Heart right ventricle (tissue), 16 donors: ENCODE measurements around the gene ACKR3. TPM values are rescaled to one million over a fixed set of nuclear protein-coding genes. Genes with fewer than 3 reads are reported as not detected.

Experiments
- ATAC-seq, 8 donors: fragments of 200-7000 bp; cut with Tn5 transposase; one replicate each; pipeline ENCODE4 v1.9.1; 2020; ENCODE audit warnings: mild to moderate bottlenecking in 8 of 8, moderate library complexity in 8 of 8, moderate number of reproducible peaks in 1 of 8
- DNase-seq, 2 donors: peaks; one replicate each; pipeline ENCODE4 v3.0.0-alpha.2; 2020
- H3K27ac ChIP-seq, 10 donors: fragments of 200-600 bp; sonication (generic) in 2 of 10; one replicate each; pipeline versions ENCODE4 v1.5.0 to v1.8.0; 2020 to 2022; ENCODE audit warnings: mild to moderate bottlenecking in 3 of 10
- H3K27me3 ChIP-seq, 7 donors: fragments of 200-600 bp; one replicate each; pipeline ENCODE4 v1.8.0; 2021 to 2022; ENCODE audit warnings: mild to moderate bottlenecking in 2 of 7
- H3K36me3 ChIP-seq, 9 donors: fragments of 200-600 bp; sonication (generic) in 1 of 9; one replicate each; pipeline versions ENCODE4 v1.5.0 to v1.8.0; 2020 to 2022; ENCODE audit warnings: mild to moderate bottlenecking in 2 of 9
- H3K4me1 ChIP-seq, 9 donors: fragments of 200-600 bp; sonication (generic) in 1 of 9; one replicate each; pipeline versions ENCODE4 v1.5.0 to v1.8.0; 2020 to 2022; ENCODE audit warnings: mild to moderate bottlenecking in 4 of 9
- H3K4me3 ChIP-seq, 10 donors: fragments of 200-600 bp; sonication (generic) in 2 of 10; one replicate each; pipeline versions ENCODE4 v1.5.0 to v1.8.0; 2020 to 2022; ENCODE audit warnings: mild to moderate bottlenecking in 7 of 10, moderate library complexity in 2 of 10
- H3K9me3 ChIP-seq, 11 donors: fragments of 200-600 bp in 10 of 11; sonication (generic) in 2 of 11; one replicate each; pipeline versions ENCODE4 v1.5.0 to v1.8.0; 2013 to 2022; ENCODE audit warnings: mild to moderate bottlenecking in 2 of 11, control low read depth in 1 of 11, moderate library complexity in 1 of 11
- CTCF ChIP-seq, 9 donors: fragments of 200-600 bp; sonication (generic) in 2 of 9; IDR thresholded peaks; one replicate each; pipeline versions ENCODE4 v1.5.0 to v1.8.0; 2021 to 2022; ENCODE audit warnings: antibody characterized with exemption in 9 of 9, mild to moderate bottlenecking in 5 of 9, moderate library complexity in 1 of 9
- WGBS, 2 donors: extraction: QIAGEN DNeasy Blood & Tissue Kit; methylation state at CpG; one replicate each; pipeline ENCODE4 v1.1.7; 2013; ENCODE audit warnings: inconsistent platforms in 1 of 2; 5-methylcytosine and 5-hydroxymethylcytosine counted together
- intact Hi-C, 10 donors: fragments of 100-400 bp; cut with DNase I; formaldehyde crosslinking; loops; one replicate each; pipeline versions ENCODE4 v1.11.1 to v1.14.2; 2022
- polyA plus RNA-seq, 2 donors: library from polyadenylated mRNA; stranded (reverse); fragments of 200-250 nt; gene quantifications; one replicate each; pipeline ENCODE4 v1.2.3, GENCODE V29; 2013
- total RNA-seq, 10 donors: library from RNA; stranded (reverse); fragmentation: NEBNext Ultra II Directional in 3 of 10; extraction: Animal tissue kit (Norgen Biotek cat#: 25700) in 3 of 10; gene quantifications; one replicate each; pipeline versions ENCODE4 v1.2.1 to v1.2.4, GENCODE V29; 2021 to 2023
- donor health status: Arrhythmogenic right ventricular cardiomyopathy.
- donor health status: ischemic (EF 13 %, LVEDD 7.1; RV severe dilation, severe dysfunction).
- donor health status: healthy with polysubstance abuse.
- donor health status: DM: no; HTN: yes; CAD: no.
- donor health status: DM: no; HTN: no; CAD: no.
- donor health status: ischemic (EF 25% LVEDD 6.9; RV normal size, moderate dysfunction).
- donor health status: ischemic (EF 25% LVEDD 5.7; RV mildly dilated, moderate dysfunction).
- donor health status: healthy.
- donor health status: DM: yes; HTN: yes; CAD: no.
- donor health status: Ischemic cardiomyopathy.
- donor health status: ischemic (EF 35%, LVEDD 5.7; RV mildly dilated, moderate dysfunction).
- donor health status: nonischemic (EF 11% LVEDD 7.7; RV severe dilation, severe dysfunction).
- donor health status: DM: yes; HTN: yes; CAD: no.
- donor health status: PGD.
- donor health status: ischemic (EF 29% LVEDD 5.4; RV normal size, mild dysfunction).
- donor health status: nonischemic (EF 23%, LVEDD 6.1; RV moderate dilation, normal function).

The ACKR3 gene
- total and polyA plus RNA-seq, 12 donors: 17.7 to 102 (median 42.5) TPM

GRCh38 chr2:236582968-236583367 lies 13.3 kb downstream of the ACKR3 start:
- intact Hi-C loops: no loop called here
- Histone ChIP-seq H3K36me3 (peaks cover 0 to 42% (median 22%) of the 10 kb centered on the region in 9 donors), H3K27me3 (no peaks in the 10 kb centered on the region), H3K4me3 (no peak overlapping the region), H3K4me1 (peaks cover 0 to 36% (median 6%) of the 10 kb centered on the region in 9 donors), H3K27ac (no peak overlapping the region), H3K9me3 (peaks cover 0 to 7% (median 0%) of the 10 kb centered on the region in 11 donors)
- ATAC-seq: no peak
- WGBS, 2 donors: 89 to 92% methylated on average over 5 of the region's 5 CpGs
- no peak for TF ChIP-seq CTCF (IDR thresholded peaks at IDR 0.05)
- no peak for DNase-seq

GRCh38 chr2:236583621-236584203 lies 14.1 kb downstream of the ACKR3 start:
- ATAC-seq (no peak), DNase-seq (no peak)
- no peak for TF ChIP-seq CTCF (IDR thresholded peaks at IDR 0.05)
- H3K4me3 ChIP-seq: no peak overlapping the region
- H3K27ac ChIP-seq: no peak overlapping the region
- no peaks in the 10 kb centered on the region for H3K27me3 ChIP-seq
- peaks cover 0 to 38% (median 22%) of the 10 kb centered on the region in 9 donors for H3K36me3 ChIP-seq
- WGBS, 2 donors: 92 to 96% methylated on average over 14 of the region's 14 CpGs
- peaks cover 0 to 7% (median 0%) of the 10 kb centered on the region in 11 donors for H3K9me3 ChIP-seq
- peaks cover 0 to 29% (median 6%) of the 10 kb centered on the region in 9 donors for H3K4me1 ChIP-seq
- intact Hi-C loops: no loop called here

- DNase-seq (no peak), ATAC-seq (peak in 3 of 8 donors; percentile 5 to 37 (median 9))
- no peak overlapping the region for H3K4me3 ChIP-seq
- H3K36me3 ChIP-seq: peaks cover 0 to 35% (median 22%) of the 10 kb centered on the region in 9 donors
- no peak for TF ChIP-seq CTCF (IDR thresholded peaks at IDR 0.05)
- WGBS, 2 donors: 91 to 92% methylated on average over 16 of the region's 16 CpGs
- H3K9me3 ChIP-seq: peaks cover 0 to 7% (median 0%) of the 10 kb centered on the region in 11 donors
- no peaks in the 10 kb centered on the region for H3K27me3 ChIP-seq
- intact Hi-C loops: no loop called here
- peaks cover 0 to 18% (median under 1%) of the 10 kb centered on the region in 9 donors for H3K4me1 ChIP-seq
- H3K27ac ChIP-seq: no peak overlapping the region
These were observed 15.1 kb downstream of the ACKR3 start for GRCh38 chr2:236584521-236585384.

- 90 to 93% methylated on average over 5 of the region's 5 CpGs for WGBS, 2 donors
- Histone ChIP-seq H3K4me3 (no peak overlapping the region), H3K9me3 (peaks cover 0 to 7% (median 0%) of the 10 kb centered on the region in 11 donors), H3K4me1 (peaks cover 0 to 17% (median 0%) of the 10 kb centered on the region in 9 donors), H3K27me3 (no peaks in the 10 kb centered on the region), H3K36me3 (peaks cover 0 to 25% (median 17%) of the 10 kb centered on the region in 9 donors), H3K27ac (no peak overlapping the region)
- ATAC-seq: no peak
- TF ChIP-seq CTCF (IDR thresholded peaks at IDR 0.05): no peak
- no peak for DNase-seq
- intact Hi-C loops: no loop called here
These were observed 16.3 kb downstream of the ACKR3 start for GRCh38 chr2:236585966-236586365.
